RWPE1 (cell line): ENCODE data around the gene PPP6R2.
A peak's percentile ranks its signal among the peaks of the same experiment; 100 is the strongest.
"Not testable (repeated sequence)": the region's sequence is repeated elsewhere in the genome, so short reads cannot be mapped to it uniquely, and the experiment has no call there.

Experiments used
- CTCF ChIA-PET: fragments of 350-600 bp; sonication (Branson Sonifier 250); formaldehyde crosslinking; extraction: SDS; loops from one replicate; lab custom pipeline; 2021; lab: Yijun Ruan, JAX
- POLR2A ChIA-PET: fragments of 400-600 bp; formaldehyde crosslinking; extraction: SDS; loops from one replicate; lab custom pipeline; 2020; ENCODE audit warnings: antibody characterized with exemption; ENCODE audit not compliant: low non-redundant PET; lab: Yijun Ruan, JAX
- DNase-seq: peaks from one replicate; pipeline ENCODE4 v3.0.0; 2012; ENCODE audit warnings: low spot score
- H3K27ac ChIP-seq: fragments of 450-650 bp; 2 replicates; pipeline ENCODE4 v1.5.1; 2017
- TF ChIP-seq, protein P1 (sequence below): fragments of 450-650 bp; conservative IDR thresholded peaks from 2 replicates; pipeline ENCODE4 v1.5.1; 2017; ENCODE audit warnings: low read depth, mild to moderate bottlenecking

PPP6R2 gene

DNA sequence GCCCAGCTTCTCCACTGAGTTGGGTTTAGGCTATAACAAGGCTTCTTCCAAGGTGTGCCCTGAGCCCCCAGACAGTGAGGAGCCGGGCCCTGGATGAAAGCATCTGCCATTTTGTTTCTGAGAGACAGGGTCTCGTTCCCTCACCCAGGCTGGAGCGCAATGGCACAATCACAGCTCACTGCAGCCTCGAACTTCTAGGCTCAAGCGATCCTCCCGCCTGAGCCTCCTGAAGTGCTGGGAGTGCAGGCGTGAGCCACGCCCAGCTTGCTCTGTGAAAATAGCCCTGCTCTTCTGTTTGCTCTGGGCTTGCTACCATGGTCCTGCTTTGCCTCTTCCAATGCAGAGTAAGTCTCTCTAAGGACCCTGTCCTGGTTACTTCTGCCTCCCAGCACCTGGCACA lies 23.0 kb upstream of the PPP6R2 start:
- POLR2A ChIA-PET, result no interaction called here
- TF ChIP-seq, protein P1, sequence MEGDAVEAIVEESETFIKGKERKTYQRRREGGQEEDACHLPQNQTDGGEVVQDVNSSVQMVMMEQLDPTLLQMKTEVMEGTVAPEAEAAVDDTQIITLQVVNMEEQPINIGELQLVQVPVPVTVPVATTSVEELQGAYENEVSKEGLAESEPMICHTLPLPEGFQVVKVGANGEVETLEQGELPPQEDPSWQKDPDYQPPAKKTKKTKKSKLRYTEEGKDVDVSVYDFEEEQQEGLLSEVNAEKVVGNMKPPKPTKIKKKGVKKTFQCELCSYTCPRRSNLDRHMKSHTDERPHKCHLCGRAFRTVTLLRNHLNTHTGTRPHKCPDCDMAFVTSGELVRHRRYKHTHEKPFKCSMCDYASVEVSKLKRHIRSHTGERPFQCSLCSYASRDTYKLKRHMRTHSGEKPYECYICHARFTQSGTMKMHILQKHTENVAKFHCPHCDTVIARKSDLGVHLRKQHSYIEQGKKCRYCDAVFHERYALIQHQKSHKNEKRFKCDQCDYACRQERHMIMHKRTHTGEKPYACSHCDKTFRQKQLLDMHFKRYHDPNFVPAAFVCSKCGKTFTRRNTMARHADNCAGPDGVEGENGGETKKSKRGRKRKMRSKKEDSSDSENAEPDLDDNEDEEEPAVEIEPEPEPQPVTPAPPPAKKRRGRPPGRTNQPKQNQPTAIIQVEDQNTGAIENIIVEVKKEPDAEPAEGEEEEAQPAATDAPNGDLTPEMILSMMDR, result no peak
- CTCF ChIA-PET, result no interaction called here
- DNase-seq, result no peak
- no peak overlapping the region for H3K27ac ChIP-seq

DNA sequence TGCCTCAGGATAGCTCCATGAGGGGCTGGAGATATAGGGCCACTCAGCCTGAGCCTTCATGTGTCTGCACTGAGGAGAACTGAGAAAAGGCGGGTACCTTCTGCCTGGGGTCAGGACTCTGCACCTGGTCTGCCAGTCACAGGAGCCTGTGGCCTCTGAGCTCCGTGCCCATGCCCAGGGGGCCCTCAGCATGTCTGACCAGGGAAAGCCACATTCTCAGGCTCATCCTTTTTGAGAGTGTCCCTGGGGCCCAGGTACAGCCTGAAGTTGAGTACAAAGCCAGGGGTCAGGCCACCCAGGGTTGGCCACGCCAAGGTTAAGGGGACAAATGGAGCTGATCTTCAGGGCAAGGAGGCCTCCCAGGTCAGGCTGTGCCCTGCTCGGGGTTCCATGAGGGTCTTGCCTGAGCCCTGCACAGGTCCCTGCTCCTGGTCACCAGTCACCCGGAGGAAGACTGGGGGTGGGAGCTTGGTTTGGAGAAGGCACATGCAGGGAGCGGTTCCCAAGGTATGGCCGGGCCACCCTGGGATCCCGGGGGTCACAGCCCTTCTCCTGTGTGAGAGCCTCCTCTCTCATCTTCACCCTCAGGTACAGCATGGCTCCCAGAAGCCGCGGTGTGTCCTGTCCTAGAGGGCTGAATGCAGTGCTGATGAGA lies 22.3 kb upstream of the PPP6R2 start:
- no peak overlapping the region for H3K27ac ChIP-seq
- POLR2A ChIA-PET, result no interaction called here
- TF ChIP-seq, protein P1, result no peak
- no peak for DNase-seq
- CTCF ChIA-PET, result no interaction called here

DNA sequence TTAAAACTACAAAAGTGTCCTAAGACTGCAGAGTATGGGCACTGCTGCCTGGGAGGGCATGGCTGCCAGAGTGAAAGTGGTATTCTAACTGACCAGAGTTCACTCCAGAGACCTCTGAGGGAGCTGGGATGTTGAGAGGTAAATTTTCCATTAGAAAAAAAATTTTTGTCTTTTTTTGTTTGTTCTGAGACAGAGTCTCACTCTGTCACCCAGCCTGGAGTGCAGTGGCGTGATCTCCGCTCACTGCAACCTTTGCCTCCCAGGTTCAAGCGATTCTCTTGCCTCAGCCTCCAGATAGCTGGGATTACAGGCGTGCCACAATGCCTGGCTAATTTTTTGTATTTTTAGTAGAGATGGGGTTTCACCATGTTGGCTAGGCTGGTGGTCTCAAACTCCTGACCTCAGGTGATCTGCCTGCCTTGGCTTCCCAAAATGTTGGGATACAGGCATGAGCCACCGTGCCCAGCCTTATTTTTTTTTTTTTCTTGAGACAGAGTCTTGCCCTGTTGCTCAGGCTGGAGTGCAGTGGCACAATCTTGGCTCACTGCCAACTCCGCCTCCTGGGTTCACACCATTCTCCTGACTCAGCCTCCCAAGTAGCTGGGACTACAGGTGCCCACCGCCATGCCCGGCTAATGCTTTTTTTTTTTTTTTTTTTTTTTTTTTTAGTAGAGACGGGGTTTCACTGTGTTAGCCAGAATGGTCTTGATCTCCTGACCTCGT lies 20.6 kb upstream of the PPP6R2 start:
- peak overlapping the region; percentile 31 for H3K27ac ChIP-seq
- POLR2A ChIA-PET, DNase-seq: not testable (repeated sequence)
- CTCF ChIA-PET, result interaction anchor here (0.7 to 1.0 kb wide), 2 partner anchors 31 to 47 kb away, joined by 3 to 4 read pairs; no protein-coding TSS in a partner anchor

DNA sequence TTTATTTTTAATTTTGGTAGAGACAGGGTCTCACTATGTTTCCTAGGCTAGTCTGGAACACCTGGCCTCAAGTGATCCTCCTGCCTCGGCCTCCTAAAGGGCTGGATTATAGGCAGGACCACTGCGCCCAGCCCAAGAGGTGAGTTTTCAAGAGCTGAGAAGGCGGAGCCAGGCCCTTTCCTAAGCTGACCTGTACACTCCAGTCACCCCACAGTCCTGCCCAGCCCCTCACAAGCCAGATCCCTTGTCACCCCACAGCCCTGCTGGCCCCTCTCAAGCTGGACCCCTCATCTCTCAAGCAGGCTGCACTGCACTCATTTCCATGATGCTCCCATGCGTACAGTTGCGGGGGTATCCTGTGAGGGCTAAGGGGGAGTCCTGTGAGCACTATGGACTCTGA lies 19.2 kb upstream of the PPP6R2 start:
- no peak for DNase-seq
- H3K27ac ChIP-seq, result no peak overlapping the region
- CTCF ChIA-PET, result interaction anchor here (2.1 kb wide), 1 partner anchor 10 kb away, joined by 6 read pairs; no protein-coding TSS in a partner anchor
- POLR2A ChIA-PET, result interaction anchor here (0.7 kb wide), 1 partner anchor 21 kb away, joined by 10 read pairs; no protein-coding TSS in a partner anchor
- TF ChIP-seq, protein P1, result no peak

DNA sequence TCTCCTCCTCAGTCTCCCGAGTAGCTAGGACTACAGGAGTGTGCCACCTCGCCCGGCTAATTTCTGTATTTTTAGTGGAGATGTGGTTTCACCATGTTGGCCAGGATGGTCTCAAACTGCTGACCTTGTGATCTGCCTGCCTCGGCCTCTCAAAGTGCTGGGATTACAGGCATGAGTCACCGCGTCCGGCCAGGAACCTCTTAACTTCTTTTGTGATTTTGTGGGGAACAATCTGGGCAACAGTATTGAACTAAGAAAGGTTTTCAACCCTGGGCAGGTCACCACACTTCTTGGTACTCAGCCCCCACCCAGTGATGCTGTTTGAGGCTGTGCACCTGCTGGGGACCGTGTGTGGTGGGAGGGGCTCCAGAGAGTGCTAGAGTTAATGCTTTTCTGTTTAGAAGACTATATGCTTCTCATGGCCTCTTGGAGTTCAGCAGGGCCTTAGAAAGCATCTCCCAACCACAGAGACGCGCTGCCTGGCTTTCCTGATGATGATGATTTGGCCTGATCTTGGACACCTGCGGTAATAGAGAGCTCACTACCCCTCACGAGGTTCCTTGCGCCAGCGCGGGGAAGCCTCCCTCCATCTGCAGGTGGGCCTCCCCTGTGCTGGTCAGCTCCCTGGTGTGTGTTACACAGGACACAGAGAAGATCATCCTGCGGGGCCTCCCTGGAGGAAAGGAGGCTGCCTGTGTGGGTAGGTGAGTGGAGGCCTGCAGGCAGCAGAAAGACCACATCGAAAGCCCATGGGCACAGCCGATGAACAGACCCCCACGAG lies 17.5 kb upstream of the PPP6R2 start:
- CTCF ChIA-PET, result interaction anchor here (0.6 to 2.1 kb wide), 6 partner anchors 10 to 40 kb away, joined by 3 to 7 read pairs (median 3); partner anchors contain the start of gene PLXNB2
- TF ChIP-seq, protein P1, result no peak
- POLR2A ChIA-PET, result no interaction called here
- DNase-seq, result no peak
- H3K27ac ChIP-seq, result peak overlapping the region; percentile 84

DNA sequence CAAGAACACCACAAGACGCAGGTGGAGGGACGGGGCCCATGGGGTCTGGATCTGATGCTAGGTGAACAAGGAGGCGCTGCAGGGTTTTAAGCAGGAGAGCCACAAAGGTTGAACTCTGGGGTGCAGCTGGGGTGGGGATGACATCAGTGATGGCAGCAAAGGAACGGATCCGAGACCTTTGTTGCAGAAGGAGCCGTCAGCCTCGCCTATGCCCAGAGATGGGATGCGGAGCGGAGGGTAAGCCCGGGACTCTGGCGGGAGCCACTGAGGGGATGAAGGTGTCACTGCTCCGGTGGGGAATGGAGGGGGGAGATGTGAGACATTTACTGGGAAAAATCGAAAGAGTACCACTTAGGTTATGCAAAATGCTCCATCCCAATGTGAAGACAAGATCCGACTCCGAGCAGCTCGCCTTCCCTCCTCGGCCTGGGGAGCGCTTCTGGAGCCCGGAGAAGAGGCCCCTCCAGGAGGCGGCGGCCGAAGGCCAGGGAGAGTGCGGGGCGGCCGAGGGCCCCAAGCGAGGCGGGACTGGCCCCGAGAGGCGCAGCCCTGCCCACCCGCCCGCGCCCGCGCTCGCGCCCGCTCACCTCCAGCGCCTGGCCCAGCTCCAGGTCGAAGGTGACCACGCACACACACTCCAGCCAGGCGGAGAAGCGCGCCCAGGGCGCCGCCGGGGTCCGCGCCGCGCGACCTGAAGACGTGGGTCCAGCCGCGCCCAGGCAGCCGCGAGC lies 16.7 kb upstream of the PPP6R2 start:
- POLR2A ChIA-PET, result no interaction called here
- CTCF ChIA-PET, result interaction anchor here (0.6 to 1.3 kb wide), 9 partner anchors 11 to 270 kb away, joined by 3 to 7 read pairs (median 3); partner anchors contain the start of gene PLXNB2
- DNase-seq, result no peak
- H3K27ac ChIP-seq, result peak overlapping the region; percentile 84
- TF ChIP-seq, protein P1, result no peak
